HUES48 (cell line): Measurements from ENCODE around the gene ATXN7L1.

Experiments
- H3K27ac ChIP-seq: one replicate; pipeline ENCODE4 v1.7.0; 2013; ENCODE audit warnings: low read depth, low read length, inconsistent platforms
- H3K27me3 ChIP-seq: 2 replicates; pipeline ENCODE4 v1.6.1; 2013; ENCODE audit warnings: mild to moderate bottlenecking, low read length; ENCODE audit not compliant: control insufficient read depth, insufficient read depth
- H3K36me3 ChIP-seq: 2 replicates; pipeline ENCODE4 v1.6.1; 2013; ENCODE audit warnings: low read length; ENCODE audit not compliant: control insufficient read depth, insufficient read depth
- H3K4me1 ChIP-seq: 2 replicates; pipeline ENCODE4 v1.6.1; 2013; ENCODE audit warnings: mild to moderate bottlenecking, low read length; ENCODE audit not compliant: control insufficient read depth, insufficient read depth
- H3K4me3 ChIP-seq: 2 replicates; pipeline ENCODE4 v1.5.1; 2013; ENCODE audit warnings: mild to moderate bottlenecking, low read depth, low read length
- H3K9ac ChIP-seq: 2 replicates; pipeline ENCODE4 v1.6.1; 2013; ENCODE audit warnings: mild to moderate bottlenecking, low read depth, low read length, moderate library complexity
- H3K9me3 ChIP-seq: 2 replicates; pipeline ENCODE4 v1.6.1; 2013; ENCODE audit warnings: low read length; ENCODE audit not compliant: control insufficient read depth, insufficient read depth

The ATXN7L1 gene

GRCh38 chr7:105775580-105775979 lies 100.8 kb downstream of the ATXN7L1 start:
- H3K36me3 ChIP-seq, result no peaks in the 10 kb centered on the region
- peak overlapping the region; percentile 94 for H3K27ac ChIP-seq
- H3K9ac ChIP-seq, result peak overlapping the region; percentile 10; the same call in 1 of the 2 replicates
- H3K4me3 ChIP-seq, result no peak overlapping the region
- no peaks in the 10 kb centered on the region for H3K9me3 ChIP-seq
- H3K4me1 ChIP-seq, result peaks cover 57% of the 10 kb centered on the region
- 0 out of 2 replicates have a peak, but pooled peaks cover 3% of the 10 kb centered on the region for H3K27me3 ChIP-seq

- peak overlapping the region; percentile 90 for H3K27ac ChIP-seq
- no peak overlapping the region for H3K4me3 ChIP-seq
- H3K36me3 ChIP-seq, result no peaks in the 10 kb centered on the region
- peaks cover 79% of the 10 kb centered on the region for H3K4me1 ChIP-seq
- peak overlapping the region; percentile 12; the same call in 1 of the 2 replicates for H3K9ac ChIP-seq
- H3K9me3 ChIP-seq, result no peaks in the 10 kb centered on the region
- no peaks in the 10 kb centered on the region for H3K27me3 ChIP-seq
Observed at GRCh38 chr7:105773030-105773460, 103.4 kb downstream of the ATXN7L1 start.

- H3K27me3 ChIP-seq, result no peaks in the 10 kb centered on the region
- no peak overlapping the region for H3K9ac ChIP-seq
- H3K4me1 ChIP-seq, result peaks cover 55% of the 10 kb centered on the region
- no peaks in the 10 kb centered on the region for H3K9me3 ChIP-seq
- H3K27ac ChIP-seq, result no peak overlapping the region
- no peak overlapping the region for H3K4me3 ChIP-seq
- no peaks in the 10 kb centered on the region for H3K36me3 ChIP-seq
Observed at GRCh38 chr7:105769901-105770628, 106.3 kb downstream of the ATXN7L1 start.

- Histone ChIP-seq H3K4me3 (no peak overlapping the region), H3K36me3 (no peaks in the 10 kb centered on the region), H3K27me3 (no peaks in the 10 kb centered on the region), H3K9me3 (no peaks in the 10 kb centered on the region), H3K4me1 (peaks cover 46% of the 10 kb centered on the region), H3K9ac (no peak overlapping the region), H3K27ac (no peak overlapping the region)
Observed at GRCh38 chr7:105768898-105769507, 107.4 kb downstream of the ATXN7L1 start.

- Histone ChIP-seq H3K36me3 (no peaks in the 10 kb centered on the region), H3K9ac (no peak overlapping the region), H3K27me3 (no peaks in the 10 kb centered on the region), H3K4me1 (peaks cover 37% of the 10 kb centered on the region), H3K9me3 (no peaks in the 10 kb centered on the region), H3K4me3 (no peak overlapping the region), H3K27ac (no peak overlapping the region)
Observed at GRCh38 chr7:105768117-105768516, 108.3 kb downstream of the ATXN7L1 start.

- H3K9me3 ChIP-seq, result no peaks in the 10 kb centered on the region
- no peaks in the 10 kb centered on the region for H3K36me3 ChIP-seq
- no peak overlapping the region for H3K27ac ChIP-seq
- H3K9ac ChIP-seq, result no peak overlapping the region
- H3K4me1 ChIP-seq, result peaks cover 26% of the 10 kb centered on the region; the same call in 1 of the 2 replicates
- no peaks in the 10 kb centered on the region for H3K27me3 ChIP-seq
- no peak overlapping the region for H3K4me3 ChIP-seq
Observed at GRCh38 chr7:105766421-105767073, 109.9 kb downstream of the ATXN7L1 start.

GRCh38 chr7:105765846-105766245 lies 110.6 kb downstream of the ATXN7L1 start:
- Histone ChIP-seq H3K27ac (no peak overlapping the region), H3K9ac (no peak overlapping the region), H3K27me3 (no peaks in the 10 kb centered on the region), H3K4me1 (peaks cover 24% of the 10 kb centered on the region; the same call in 1 of the 2 replicates), H3K36me3 (0 out of 2 replicates have a peak, but pooled peaks cover 2% of the 10 kb centered on the region), H3K4me3 (no peak overlapping the region), H3K9me3 (no peaks in the 10 kb centered on the region)

GRCh38 chr7:105764506-105764905 lies 111.9 kb downstream of the ATXN7L1 start:
- no peak overlapping the region for H3K9ac ChIP-seq
- H3K4me1 ChIP-seq, result peaks cover 17% of the 10 kb centered on the region; the same call in 1 of the 2 replicates
- no peak overlapping the region for H3K27ac ChIP-seq
- no peaks in the 10 kb centered on the region for H3K27me3 ChIP-seq
- H3K4me3 ChIP-seq, result no peak overlapping the region
- no peaks in the 10 kb centered on the region for H3K9me3 ChIP-seq
- 0 out of 2 replicates have a peak, but pooled peaks cover 5% of the 10 kb centered on the region for H3K36me3 ChIP-seq

- no peak overlapping the region for H3K4me3 ChIP-seq
- peaks cover 5% of the 10 kb centered on the region; the same call in 1 of the 2 replicates for H3K4me1 ChIP-seq
- H3K36me3 ChIP-seq, result 0 out of 2 replicates have a peak, but pooled peaks cover 5% of the 10 kb centered on the region
- no peaks in the 10 kb centered on the region for H3K9me3 ChIP-seq
- H3K27me3 ChIP-seq, result no peaks in the 10 kb centered on the region
- peak overlapping the region; percentile 21 for H3K27ac ChIP-seq
- H3K9ac ChIP-seq, result no peak overlapping the region
Observed at GRCh38 chr7:105760551-105761447, 115.6 kb downstream of the ATXN7L1 start.
